GM10248 (cell line): ENCODE measurements around the gene PXDN.

ENCODE experiments used
- CTCF ChIA-PET: fragments of 300-600 bp; sonication (Branson Sonifier 250); formaldehyde crosslinking; extraction: SDS; loops from one replicate; lab custom pipeline; 2021; ENCODE audit warnings: antibody characterized with exemption; lab: Yijun Ruan, JAX
- POLR2A ChIA-PET: fragments of 350-650 bp; sonication (Branson Sonifier 250); formaldehyde crosslinking; extraction: SDS; loops from one replicate; lab custom pipeline; 2020; ENCODE audit warnings: antibody characterized with exemption; lab: Yijun Ruan, JAX
- DNase-seq: peaks from one replicate; pipeline ENCODE4 v3.0.0; 2012; ENCODE audit errors: extremely low spot score
- CTCF ChIP-seq: IDR thresholded peaks from 2 replicates; pipeline ENCODE4 v1.5.1; 2012; ENCODE audit warnings: mild to moderate bottlenecking, low read depth; ENCODE audit errors: extremely low read depth, missing control alignments, control extremely low read depth

Gene PXDN

GRCh38 chr2:1594373-1595171, 149.7 kb downstream of the PXDN start:
- ChIA-PET POLR2A (no interaction called here), CTCF (no interaction called here)
- no peak for TF ChIP-seq CTCF

DNA sequence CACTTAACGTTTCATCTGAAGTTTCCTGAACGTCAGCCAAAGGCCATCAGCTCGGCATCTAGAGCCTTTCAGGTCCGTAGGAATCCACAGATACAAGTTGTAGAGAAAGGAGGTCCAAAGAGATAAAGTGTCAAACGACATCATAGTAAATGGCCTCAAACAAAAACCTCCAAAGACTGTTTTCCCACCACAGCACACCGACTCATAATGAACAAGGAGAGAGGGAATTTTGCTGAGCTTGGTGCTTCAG, 150.3 kb downstream of the PXDN start:
- no peak for TF ChIP-seq CTCF
- ChIA-PET POLR2A (no interaction called here), CTCF (no interaction called here)
- DNase-seq, result no peak

More at GRCh38 chr2:1594373-1595171, 149.7 kb downstream of the PXDN start:
- DNase-seq, result no peak

DNA sequence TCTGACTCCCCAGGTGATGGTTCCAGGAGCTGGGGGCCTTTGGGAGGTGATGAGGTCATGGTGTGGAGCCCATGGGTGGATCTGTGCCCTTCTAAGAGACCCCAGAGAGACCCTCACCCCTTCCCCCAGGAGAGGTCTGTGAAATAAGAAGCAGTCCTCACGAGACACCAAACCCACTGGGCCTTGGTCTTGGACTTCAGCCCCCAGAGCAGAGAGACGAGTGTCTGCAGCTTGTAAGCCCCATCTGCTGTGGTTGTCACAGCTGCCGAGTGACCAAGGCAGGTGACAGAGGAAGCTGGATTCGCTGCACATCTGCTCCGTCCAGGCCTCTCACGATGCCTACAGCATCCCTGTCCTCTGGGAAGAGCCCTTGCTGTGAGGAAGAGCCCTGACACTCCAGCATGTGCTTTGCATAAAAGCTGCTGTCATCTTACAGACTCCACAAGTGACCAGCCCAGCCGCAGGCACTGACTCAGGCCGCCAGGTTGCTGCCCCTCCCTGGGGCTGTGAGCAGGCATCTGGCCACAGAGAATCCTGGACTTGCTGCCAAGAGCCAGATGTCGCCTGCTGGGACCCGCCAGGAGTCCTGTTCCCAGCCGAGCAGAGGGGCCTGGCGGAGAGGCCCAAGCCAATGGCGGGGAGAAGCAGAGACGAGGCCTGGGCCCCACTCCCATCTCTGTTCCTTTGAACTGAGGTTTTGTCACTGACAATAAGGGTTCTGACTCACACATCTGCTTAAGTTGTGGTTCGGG, 150.8 kb downstream of the PXDN start:
- DNase-seq, result no peak
- ChIA-PET POLR2A (no interaction called here), CTCF (no interaction called here)
- TF ChIP-seq CTCF, result no peak

GRCh38 chr2:1591978-1592907, 152.1 kb downstream of the PXDN start:
- POLR2A ChIA-PET, result no interaction called here
- DNase-seq, result no peak
- CTCF ChIA-PET, result no interaction called here

GRCh38 chr2:1591461-1591770, 152.9 kb downstream of the PXDN start:
- ChIA-PET POLR2A (no interaction called here), CTCF (no interaction called here)
- no peak for TF ChIP-seq CTCF
- no peak for DNase-seq

More at GRCh38 chr2:1591978-1592907, 152.1 kb downstream of the PXDN start:
- no peak for TF ChIP-seq CTCF
